Measurements from ENCODE around the gene XXYLT1. TPM values are rescaled to one million over a fixed set of nuclear protein-coding genes. Genes with fewer than 3 reads are reported as not detected.

Gene XXYLT1
- total RNA-seq, 1 experiment from 2014 or later: 10.9 TPM

GRCh38 chr3:195046441-195046840 is 224.5 kb downstream of the XXYLT1 start:
- RAD21 ChIA-PET (ENCODE audit: low non-redundant PET in 1 of 2, low total read pairs in 2 of 2, uncharacterized antibody in 2 of 2, unreplicated experiment in 2 of 2): no interaction called here
- ATAC-seq: no peak
- BruUV-seq (replicated peaks): no TSS peak

More at GRCh38 chr3:195046441-195046840, 224.5 kb downstream of the XXYLT1 start:
- POLR2A ChIA-PET: no interaction called here
- peaks cover 12% of the 10 kb centered on the region; the same call in 1 of the 2 replicates for H3K27me3 ChIP-seq (ENCODE audit: insufficient read depth, low read length)
- H3K9me3 ChIP-seq (ENCODE audit: control insufficient read depth in 1 of 2, insufficient read depth in 1 of 2, low read depth in 1 of 2, low read length in 2 of 2): no peaks in the 10 kb centered on the region
- intact Hi-C loops (cut with micrococcal nuclease): no loop called here
- H4K20me1 ChIP-seq (ENCODE audit: insufficient read depth): no peaks in the 10 kb centered on the region
- TF ChIP-seq EZH2phosphoT487 (IDR thresholded peaks at IDR 0.05; ENCODE audit: borderline replicate concordance) (no peak), MAX (IDR thresholded peaks at IDR 0.05) (no peak), CEBPB (IDR thresholded peaks at IDR 0.05; ENCODE audit: low read depth) (no peak), ZBTB33 (IDR thresholded peaks at IDR 0.05; ENCODE audit: extremely low read depth, insufficient replicate concordance, low read length) (no peak), TCF7L2 (IDR thresholded peaks at IDR 0.05; ENCODE audit: borderline replicate concordance, extremely low read depth, insufficient read depth, insufficient read length) (no peak), JUND (IDR thresholded peaks at IDR 0.05) (no peak), FOSL1 (IDR thresholded peaks at IDR 0.05; ENCODE audit: low read depth) (no peak), CTCF (IDR thresholded peaks at IDR 0.05 in 2 of 3, conservative IDR thresholded peaks at IDR 0.05 in 1 of 3; ENCODE audit: borderline replicate concordance in 1 of 3, insufficient read depth in 1 of 3, low read depth in 2 of 3, low read length in 2 of 3) (no peak), ATF3 (IDR thresholded peaks at IDR 0.05) (no peak), ELF1 (IDR thresholded peaks at IDR 0.05; ENCODE audit: borderline replicate concordance, low read depth) (no peak)
- H3K9ac ChIP-seq (ENCODE audit: low read length): no peak overlapping the region
- H3K4me2 ChIP-seq (ENCODE audit: low read length): no peak overlapping the region
- no peaks in the 10 kb centered on the region for H3K79me2 ChIP-seq (ENCODE audit: insufficient read depth, low read length)
- H3K4me3 ChIP-seq (replicated peaks in 1 of 2; ENCODE audit: low read depth in 1 of 2, low read length in 2 of 2): no peak overlapping the region
- CTCF ChIA-PET: no interaction called here
- no peak overlapping the region for H2AFZ ChIP-seq (ENCODE audit: low read depth, low read length, poor library complexity, severe bottlenecking)
- DNase-seq (ENCODE audit: low read depth, low spot score): no peak
- H3K36me3 ChIP-seq (ENCODE audit: control insufficient read depth in 1 of 2, insufficient read depth in 2 of 2, low read length in 2 of 2): no peaks in the 10 kb centered on the region
- H3K4me1 ChIP-seq (ENCODE audit: control insufficient read depth in 1 of 2, insufficient read depth in 2 of 2, low read length in 2 of 2): peaks cover 0 to 17% of the 10 kb centered on the region in 2 experiments; a peak in 2 of 4 replicates
- no peak overlapping the region for H3K27ac ChIP-seq (ENCODE audit: low read depth, low read length)
- H3K9me2 ChIP-seq (ENCODE audit: insufficient read depth): no peaks in the 10 kb centered on the region

Measured in HCT116 (cell line).